ENCODE data around the gene YWHAQ. TPM values are rescaled to one million over a fixed set of nuclear protein-coding genes. Genes with fewer than 3 reads are reported as not detected.
"Not testable (repeated sequence)": the region's sequence is repeated elsewhere in the genome, so short reads cannot be mapped to it uniquely, and the experiment has no call there.

Gene YWHAQ
- total RNA-seq, 3 donors from 2014 or later = 204 to 256 (median 251) TPM

DNA sequence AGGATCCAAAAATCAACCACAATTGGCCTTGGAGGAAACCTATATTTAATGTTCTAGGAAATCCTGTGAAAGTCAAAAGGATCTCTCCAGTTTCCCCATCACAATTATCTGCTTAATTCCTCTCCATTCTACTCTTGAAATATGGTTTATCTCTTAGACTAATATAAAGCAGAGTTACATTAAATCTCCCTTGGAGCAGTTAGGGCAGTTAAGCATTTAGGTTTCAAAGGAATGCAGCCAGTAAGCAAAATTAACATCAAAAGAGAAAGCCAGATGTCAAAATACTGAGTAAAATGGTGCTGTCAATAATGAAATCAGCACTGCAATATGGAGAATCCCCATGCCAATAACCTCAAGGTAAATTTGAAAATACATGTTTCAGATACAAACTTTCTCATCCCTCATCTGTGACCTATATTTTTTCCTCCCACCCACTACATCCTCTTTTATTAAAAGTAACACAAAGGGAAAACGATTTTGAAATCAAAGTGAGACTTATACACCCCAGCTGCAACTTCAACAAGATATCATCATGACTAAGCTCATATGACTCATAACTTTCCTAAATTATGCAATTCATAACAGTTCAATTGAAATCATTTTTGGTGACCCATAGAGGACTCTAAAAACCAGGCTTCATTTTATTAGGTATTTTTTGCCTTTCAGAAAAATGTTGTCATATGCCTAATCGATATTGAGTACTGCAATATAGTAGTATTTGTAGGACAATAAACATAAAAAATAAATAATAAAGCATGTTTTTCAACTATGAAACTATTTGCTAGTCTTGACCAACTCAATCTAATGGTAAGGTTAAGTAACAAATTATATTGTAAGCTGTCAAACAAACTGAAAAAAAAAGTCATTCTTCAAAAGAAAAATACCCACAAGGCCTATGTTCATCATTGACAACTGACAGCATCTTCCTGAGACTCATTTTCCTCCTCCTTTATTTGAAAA lies 78.3 kb downstream of the YWHAQ start:
- Histone ChIP-seq H3K9me3 (no peaks in the 10 kb centered on the region), H3K4me1 (ENCODE audit: low read depth) (peaks cover 20% of the 10 kb centered on the region), H3K36me3 (ENCODE audit: low read depth) (no peaks in the 10 kb centered on the region), H3K4me3 (no peak overlapping the region)
- DNase-seq (no peak), ATAC-seq (no peak)
- TF ChIP-seq, protein P1, sequence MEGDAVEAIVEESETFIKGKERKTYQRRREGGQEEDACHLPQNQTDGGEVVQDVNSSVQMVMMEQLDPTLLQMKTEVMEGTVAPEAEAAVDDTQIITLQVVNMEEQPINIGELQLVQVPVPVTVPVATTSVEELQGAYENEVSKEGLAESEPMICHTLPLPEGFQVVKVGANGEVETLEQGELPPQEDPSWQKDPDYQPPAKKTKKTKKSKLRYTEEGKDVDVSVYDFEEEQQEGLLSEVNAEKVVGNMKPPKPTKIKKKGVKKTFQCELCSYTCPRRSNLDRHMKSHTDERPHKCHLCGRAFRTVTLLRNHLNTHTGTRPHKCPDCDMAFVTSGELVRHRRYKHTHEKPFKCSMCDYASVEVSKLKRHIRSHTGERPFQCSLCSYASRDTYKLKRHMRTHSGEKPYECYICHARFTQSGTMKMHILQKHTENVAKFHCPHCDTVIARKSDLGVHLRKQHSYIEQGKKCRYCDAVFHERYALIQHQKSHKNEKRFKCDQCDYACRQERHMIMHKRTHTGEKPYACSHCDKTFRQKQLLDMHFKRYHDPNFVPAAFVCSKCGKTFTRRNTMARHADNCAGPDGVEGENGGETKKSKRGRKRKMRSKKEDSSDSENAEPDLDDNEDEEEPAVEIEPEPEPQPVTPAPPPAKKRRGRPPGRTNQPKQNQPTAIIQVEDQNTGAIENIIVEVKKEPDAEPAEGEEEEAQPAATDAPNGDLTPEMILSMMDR (IDR thresholded peaks at IDR 0.05) = no peak
- intact Hi-C loops (cut with DNase I, micrococcal nuclease) = no loop called here

DNA sequence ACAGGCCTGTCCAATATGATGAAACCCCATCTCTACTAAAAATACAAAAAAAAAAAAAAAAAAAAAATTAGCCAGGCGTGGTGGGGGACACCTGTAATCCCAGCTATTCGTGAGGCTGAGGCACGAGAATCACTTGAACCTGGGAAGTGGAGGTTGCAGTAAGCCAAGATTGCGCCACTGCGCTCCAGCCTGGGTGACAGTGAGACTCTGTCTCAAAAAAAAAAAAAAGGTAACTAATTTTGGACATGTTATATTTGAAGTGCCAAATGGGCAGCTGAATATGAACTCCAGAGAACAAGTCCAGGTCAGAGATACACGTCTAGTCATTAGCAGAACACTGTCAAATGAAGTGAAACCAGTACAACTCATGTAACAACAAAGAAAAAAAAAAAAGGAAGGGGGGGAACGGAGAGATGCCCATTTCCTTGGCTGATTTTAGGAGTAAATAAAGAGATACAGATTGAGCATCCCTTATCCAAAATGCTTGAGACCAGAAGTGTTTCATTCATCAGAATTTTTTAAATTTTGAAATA lies 79.9 kb downstream of the YWHAQ start:
- DNase-seq; intact Hi-C loops (cut with DNase I, micrococcal nuclease); ATAC-seq; H3K4me3 ChIP-seq; H3K9me3 ChIP-seq; H3K36me3 ChIP-seq (ENCODE audit: low read depth): not testable (repeated sequence)
- H3K4me1 ChIP-seq (ENCODE audit: low read depth) = peaks cover 20% of the 10 kb centered on the region

DNA sequence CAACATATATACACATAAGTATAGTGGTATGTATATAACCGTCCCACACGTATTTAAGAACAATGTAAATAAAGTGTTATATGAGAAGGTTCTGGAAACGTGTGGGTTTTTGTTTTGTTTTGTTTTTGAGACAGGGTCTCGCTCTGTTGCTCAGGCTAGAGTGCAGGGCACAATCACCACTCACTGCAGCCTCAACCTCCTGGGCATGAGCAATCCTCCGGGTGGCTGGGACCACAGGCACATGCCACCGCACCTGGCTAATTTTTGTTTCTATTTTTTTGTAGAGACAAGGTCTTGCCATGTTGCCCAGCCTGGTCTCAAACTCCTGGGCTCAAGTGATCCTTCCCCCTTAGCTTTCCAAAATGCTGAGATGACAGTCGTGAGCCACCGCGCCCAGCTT lies 81.4 kb downstream of the YWHAQ start:
- H3K4me3 ChIP-seq = no peak overlapping the region
- ATAC-seq (no peak), DNase-seq (no peak)
- TF ChIP-seq, protein P1 (IDR thresholded peaks at IDR 0.05) = no peak
- H3K36me3 ChIP-seq (ENCODE audit: low read depth) = no peaks in the 10 kb centered on the region
- H3K4me1 ChIP-seq (ENCODE audit: low read depth) = peaks cover 15% of the 10 kb centered on the region
- no peaks in the 10 kb centered on the region for H3K9me3 ChIP-seq
- intact Hi-C loops (cut with DNase I, micrococcal nuclease) = no loop called here

DNA sequence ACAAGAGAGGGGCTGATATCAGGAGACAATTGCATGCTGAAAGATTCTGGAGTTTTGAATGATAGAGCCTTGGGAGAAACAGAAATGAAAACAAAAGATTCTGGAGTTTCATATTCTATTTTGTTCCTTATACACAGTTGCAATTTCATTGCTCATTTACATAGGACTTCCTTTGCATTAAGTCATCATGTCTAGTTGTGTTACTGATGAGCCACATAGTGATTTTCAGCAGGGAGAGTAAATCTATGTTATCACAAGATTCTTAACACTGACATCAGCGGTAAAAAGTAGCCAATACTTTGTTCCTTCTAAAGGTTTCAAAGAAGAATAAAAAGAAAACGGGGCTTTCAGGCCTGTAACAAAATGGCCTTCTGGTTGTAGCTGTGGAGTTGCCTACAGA lies 82.3 kb downstream of the YWHAQ start:
- DNase-seq (no peak), ATAC-seq (peak; percentile 63)
- peaks cover 12% of the 10 kb centered on the region for H3K4me1 ChIP-seq (ENCODE audit: low read depth)
- H3K4me3 ChIP-seq = no peak overlapping the region
- intact Hi-C loops (cut with DNase I, micrococcal nuclease) = no loop called here
- no peaks in the 10 kb centered on the region for H3K9me3 ChIP-seq
- TF ChIP-seq, protein P1 (IDR thresholded peaks at IDR 0.05) = no peak
- no peaks in the 10 kb centered on the region for H3K36me3 ChIP-seq (ENCODE audit: low read depth)

DNA sequence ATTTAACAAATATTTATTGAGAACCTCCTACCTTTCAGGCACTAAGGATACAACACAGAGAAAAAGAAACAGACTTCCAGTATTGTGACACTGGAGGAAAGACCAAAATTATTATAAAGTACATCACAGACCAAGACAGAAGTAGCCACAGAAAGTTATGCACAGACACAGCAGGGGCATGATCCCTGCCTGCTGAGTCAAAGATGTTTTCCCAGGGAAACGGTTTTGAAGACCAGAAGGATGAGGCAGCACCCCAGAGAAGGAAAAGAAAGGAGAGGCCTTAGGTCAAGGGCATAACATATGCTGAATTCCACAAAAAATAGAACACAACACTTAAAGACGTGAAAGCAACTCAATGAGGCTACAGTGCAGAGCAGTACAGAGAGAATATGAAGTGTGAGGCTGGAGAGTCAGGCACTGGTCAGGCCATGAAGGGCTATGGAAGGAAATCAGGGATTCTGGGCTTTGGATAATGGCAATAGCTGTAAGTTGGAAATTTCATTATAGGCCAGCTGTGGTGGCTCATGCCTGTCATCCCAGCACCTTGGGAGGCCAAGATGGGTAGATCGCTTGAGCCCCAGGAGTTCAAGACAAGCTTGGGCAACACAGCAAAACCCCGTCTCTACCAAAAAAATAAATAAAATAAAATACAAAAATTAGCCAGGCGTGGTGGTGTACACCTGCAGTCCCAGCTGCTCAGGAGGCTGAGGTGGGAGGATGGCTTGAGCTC lies 83.4 kb downstream of the YWHAQ start:
- H3K4me3 ChIP-seq = no peak overlapping the region
- TF ChIP-seq, protein P1 (IDR thresholded peaks at IDR 0.05) = no peak
- H3K9me3 ChIP-seq = no peaks in the 10 kb centered on the region
- peaks cover 12% of the 10 kb centered on the region for H3K4me1 ChIP-seq (ENCODE audit: low read depth)
- intact Hi-C loops (cut with DNase I, micrococcal nuclease) = no loop called here
- H3K36me3 ChIP-seq (ENCODE audit: low read depth) = no peaks in the 10 kb centered on the region
- ATAC-seq (no peak), DNase-seq (no peak)

DNA sequence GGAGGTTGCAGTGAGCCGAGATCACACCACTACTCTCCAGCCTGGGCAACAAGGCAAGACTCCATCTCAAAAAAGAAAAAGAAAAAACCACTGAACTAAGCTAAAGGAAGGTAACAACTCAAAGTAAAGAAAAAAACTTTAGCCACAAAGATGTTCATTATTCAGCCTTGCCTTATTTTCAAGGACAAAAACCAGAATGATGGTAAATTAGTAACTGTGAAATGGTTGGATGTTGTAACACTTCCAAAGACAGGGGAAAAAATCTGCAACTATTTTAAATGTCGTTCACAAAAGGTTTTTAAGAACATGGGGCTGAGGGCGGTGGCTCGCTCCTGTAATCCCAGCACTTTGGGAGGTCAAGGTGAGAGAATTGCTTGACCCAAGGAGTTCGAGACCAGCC lies 85.3 kb downstream of the YWHAQ start:
- H3K36me3 ChIP-seq (ENCODE audit: low read depth) = no peaks in the 10 kb centered on the region
- H3K9me3 ChIP-seq = no peaks in the 10 kb centered on the region
- no peak overlapping the region for H3K4me3 ChIP-seq
- ATAC-seq (no peak), DNase-seq (no peak)
- TF ChIP-seq, protein P1 (IDR thresholded peaks at IDR 0.05) = no peak
- intact Hi-C loops (cut with DNase I, micrococcal nuclease) = no loop called here
- peaks cover 12% of the 10 kb centered on the region for H3K4me1 ChIP-seq (ENCODE audit: low read depth)
